Posterior cingulate gyrus (tissue), 11 donors: ENCODE measurements around the gene ARHGEF10L.

ENCODE experiments used
- DNase-seq, 10 donors: peaks; one replicate each; pipeline versions ENCODE4 v3.0.0 to v3.0.0-alpha.2; 2020 to 2021; ENCODE audit warnings: mixed read lengths in 3 of 10
- intact Hi-C: fragments of 100-400 bp; cut with DNase I; formaldehyde crosslinking; loops from one replicate; pipeline ENCODE4 v1.15.1; 2023

Gene ARHGEF10L

GRCh38 chr1:17566892-17567291 is 27.4 kb downstream of the ARHGEF10L start:
- intact Hi-C loops: no loop called here
- no peak for DNase-seq

GRCh38 chr1:17567582-17567981 is 28.1 kb downstream of the ARHGEF10L start:
- intact Hi-C loops: no loop called here
- no peak for DNase-seq

GRCh38 chr1:17568014-17568900 is 28.8 kb downstream of the ARHGEF10L start:
- intact Hi-C loops: no loop called here
- no peak for DNase-seq

GRCh38 chr1:17569200-17570139 is 30.0 kb downstream of the ARHGEF10L start:
- intact Hi-C loops: no loop called here

GRCh38 chr1:17570228-17570627 is 30.7 kb downstream of the ARHGEF10L start:
- intact Hi-C loops: no loop called here
- no peak for DNase-seq

More at GRCh38 chr1:17569200-17570139, 30.0 kb downstream of the ARHGEF10L start:
- DNase-seq: peak; percentile 29 to 92 (median 62)

GRCh38 chr1:17572264-17572985 is 32.9 kb downstream of the ARHGEF10L start:
- DNase-seq: no peak
- intact Hi-C loops: no loop called here

- peak in 8 of 10 donors; percentile 18 to 93 (median 48) for DNase-seq
- intact Hi-C loops: no loop called here
Measured at GRCh38 chr1:17573518-17574041, 34.1 kb downstream of the ARHGEF10L start.

GRCh38 chr1:17574516-17574915 is 35.0 kb downstream of the ARHGEF10L start:
- no peak for DNase-seq
- intact Hi-C loops: no loop called here

- no peak for DNase-seq
- intact Hi-C loops: no loop called here
Measured at GRCh38 chr1:17575797-17576518, 36.5 kb downstream of the ARHGEF10L start.

GRCh38 chr1:17576519-17576853 is 37.0 kb downstream of the ARHGEF10L start:
- intact Hi-C loops: no loop called here

GRCh38 chr1:17577907-17578297 is 38.4 kb downstream of the ARHGEF10L start:
- no peak for DNase-seq
- intact Hi-C loops: no loop called here

More at GRCh38 chr1:17576519-17576853, 37.0 kb downstream of the ARHGEF10L start:
- no peak for DNase-seq

- DNase-seq: no peak
- intact Hi-C loops: no loop called here
Measured at GRCh38 chr1:17579951-17580939, 40.7 kb downstream of the ARHGEF10L start.

- DNase-seq: no peak
- intact Hi-C loops: no loop called here
Measured at GRCh38 chr1:17581389-17582123, 42.1 kb downstream of the ARHGEF10L start.

- intact Hi-C loops: no loop called here
- DNase-seq: no peak
Measured at GRCh38 chr1:17582124-17582774, 42.8 kb downstream of the ARHGEF10L start.

- DNase-seq: no peak
- intact Hi-C loops: no loop called here
Measured at GRCh38 chr1:17584539-17584938, 45.0 kb downstream of the ARHGEF10L start.

- intact Hi-C loops: no loop called here
- no peak for DNase-seq
Measured at GRCh38 chr1:17585266-17585987, 45.9 kb downstream of the ARHGEF10L start.
